Sigmoid colon (tissue), 7 donors: ENCODE data around the gene MBNL1. TPM values are rescaled to one million over a fixed set of nuclear protein-coding genes. Genes with fewer than 3 reads are reported as not detected.

ENCODE experiments used
- DNase-seq: peaks from one replicate; pipeline ENCODE4 v3.0.0-alpha.2; 2019
- H3K27ac ChIP-seq, 4 donors: fragments of 200-600 bp; sonication (generic); one replicate each; pipeline ENCODE4 v1.5.1; 2016 to 2019; ENCODE audit warnings: mild to moderate bottlenecking in 1 of 4
- H3K27me3 ChIP-seq, 3 donors: fragments of 200-600 bp; sonication (generic); one replicate each; pipeline ENCODE4 v1.5.1; 2019; ENCODE audit warnings: mild to moderate bottlenecking in 1 of 3
- H3K36me3 ChIP-seq, 4 donors: fragments of 200-600 bp; sonication (generic); one replicate each; pipeline ENCODE4 v1.5.1; 2016 to 2019
- H3K4me1 ChIP-seq, 4 donors: fragments of 200-600 bp; sonication (generic); one replicate each; pipeline ENCODE4 v1.5.1; 2017 to 2019
- H3K4me3 ChIP-seq, 4 donors: fragments of 200-600 bp; sonication (generic); one replicate each; pipeline ENCODE4 v1.5.1; 2017 to 2019; ENCODE audit warnings: mild to moderate bottlenecking in 2 of 4, moderate library complexity in 1 of 4
- H3K9me3 ChIP-seq, 4 donors: fragments of 200-600 bp in 3 of 4; sonication (generic) in 3 of 4; one replicate each; pipeline versions ENCODE4 v1.5.1 to v1.6.1; 2013 to 2019
- EP300 ChIP-seq, 4 donors: sonication (generic); formaldehyde crosslinking; IDR thresholded peaks; one replicate each; pipeline ENCODE4 v1.6.1; 2017; ENCODE audit warnings: antibody characterized with exemption in 4 of 4
- POLR2A ChIP-seq, 2 donors: fragments of 450-650 bp; IDR thresholded peaks; one replicate each; pipeline ENCODE4 v1.6.1; 2016; ENCODE audit warnings: antibody characterized with exemption in 2 of 2, mild to moderate bottlenecking in 2 of 2, moderate library complexity in 2 of 2
- POLR2AphosphoS5 ChIP-seq, 4 donors: sonication (generic); formaldehyde crosslinking; IDR thresholded peaks; one replicate each; pipeline ENCODE4 v1.6.1; 2017; ENCODE audit warnings: antibody characterized with exemption in 4 of 4
- WGBS, 2 donors: extraction: QIAGEN DNeasy Blood & Tissue Kit; methylation state at CpG; one replicate each; pipeline ENCODE4 v1.1.7; 2013; 5-methylcytosine and 5-hydroxymethylcytosine counted together
- intact Hi-C: fragments of 100-400 bp; cut with DNase I; formaldehyde crosslinking; loops from one replicate; pipeline ENCODE4 v1.15.1; 2023
- polyA plus RNA-seq, 3 donors: library from polyadenylated mRNA; stranded (reverse); fragments of 200-250 nt; gene quantifications; one replicate each; pipeline ENCODE4 v1.2.3, GENCODE V29; 2013
- total RNA-seq, 4 donors: library from RNA; depleted of rRNA; stranded (reverse); fragments of >200 nt; gene quantifications; one replicate each; pipeline ENCODE4 v1.1.0, GENCODE V29; 2016
- TF ChIP-seq, protein P1 (sequence below), 4 experiments: fragments of 450-650 bp in 3 of 4; fragments of 200-600 bp in 1 of 4; IDR thresholded peaks; one replicate each; pipeline ENCODE4 v1.5.1; 2016 to 2019; ENCODE audit warnings: antibody characterized with exemption in 4 of 4, mild to moderate bottlenecking in 3 of 4, moderate library complexity in 2 of 4
- donor health status: healthy with polysubstance abuse.
- donor health status: Bipolar disorder and iron deficiency.
- donor health status: healthy.

The MBNL1 gene
- total and polyA plus RNA-seq, 7 donors: 60.5 to 898 (median 602) TPM

DNA sequence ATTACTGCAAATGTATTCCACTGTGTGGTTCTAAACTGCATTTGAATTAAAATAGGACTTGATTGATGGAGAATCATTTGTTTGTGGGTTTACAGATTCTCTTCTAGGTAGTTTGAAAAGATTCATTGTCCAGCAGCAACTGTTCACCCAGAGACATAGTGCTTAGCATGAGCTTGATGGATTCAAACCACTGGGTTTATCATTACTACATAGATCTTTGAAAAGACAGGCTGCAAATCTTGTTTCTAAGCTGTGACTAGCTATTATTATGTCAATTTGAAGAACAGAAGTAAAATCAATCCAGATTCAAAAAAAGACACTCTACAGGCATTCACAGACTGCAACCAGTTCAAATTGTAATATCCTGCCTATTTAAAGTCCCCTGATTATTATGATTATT lies 49.8 kb downstream of the MBNL1 start:
- Histone ChIP-seq H3K27me3 (no peaks in the 10 kb centered on the region), H3K4me1 (peaks cover 0 to 100% (median 89%) of the 10 kb centered on the region in 4 donors)
- TF ChIP-seq POLR2AphosphoS5 (IDR thresholded peaks at IDR 0.05) (no peak), POLR2A (IDR thresholded peaks at IDR 0.05) (no peak), EP300 (IDR thresholded peaks at IDR 0.05) (no peak)
- TF ChIP-seq, protein P1, sequence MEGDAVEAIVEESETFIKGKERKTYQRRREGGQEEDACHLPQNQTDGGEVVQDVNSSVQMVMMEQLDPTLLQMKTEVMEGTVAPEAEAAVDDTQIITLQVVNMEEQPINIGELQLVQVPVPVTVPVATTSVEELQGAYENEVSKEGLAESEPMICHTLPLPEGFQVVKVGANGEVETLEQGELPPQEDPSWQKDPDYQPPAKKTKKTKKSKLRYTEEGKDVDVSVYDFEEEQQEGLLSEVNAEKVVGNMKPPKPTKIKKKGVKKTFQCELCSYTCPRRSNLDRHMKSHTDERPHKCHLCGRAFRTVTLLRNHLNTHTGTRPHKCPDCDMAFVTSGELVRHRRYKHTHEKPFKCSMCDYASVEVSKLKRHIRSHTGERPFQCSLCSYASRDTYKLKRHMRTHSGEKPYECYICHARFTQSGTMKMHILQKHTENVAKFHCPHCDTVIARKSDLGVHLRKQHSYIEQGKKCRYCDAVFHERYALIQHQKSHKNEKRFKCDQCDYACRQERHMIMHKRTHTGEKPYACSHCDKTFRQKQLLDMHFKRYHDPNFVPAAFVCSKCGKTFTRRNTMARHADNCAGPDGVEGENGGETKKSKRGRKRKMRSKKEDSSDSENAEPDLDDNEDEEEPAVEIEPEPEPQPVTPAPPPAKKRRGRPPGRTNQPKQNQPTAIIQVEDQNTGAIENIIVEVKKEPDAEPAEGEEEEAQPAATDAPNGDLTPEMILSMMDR (IDR thresholded peaks at IDR 0.05): no peak

DNA sequence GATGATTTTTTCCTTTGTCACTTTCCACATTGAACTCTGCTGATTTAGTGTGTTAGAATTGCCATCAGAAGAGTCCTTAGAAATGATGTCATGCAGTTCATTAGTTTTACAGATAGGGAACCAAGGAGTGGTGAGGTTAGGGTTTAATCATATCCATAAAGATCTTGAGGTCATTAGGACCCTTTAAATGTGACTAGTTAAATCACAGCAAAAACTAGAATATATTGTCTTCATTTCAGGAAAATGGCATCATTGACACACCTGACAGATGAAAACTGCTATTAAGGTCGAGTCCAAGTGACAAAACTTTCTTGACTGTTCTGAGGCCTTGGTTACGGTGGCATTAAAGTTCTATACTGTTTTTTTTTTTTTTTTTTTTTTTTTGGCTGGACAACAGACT lies 50.5 kb downstream of the MBNL1 start:
- peaks cover 0 to 100% (median 89%) of the 10 kb centered on the region in 4 donors for H3K4me1 ChIP-seq
- H3K27me3 ChIP-seq: no peaks in the 10 kb centered on the region
- no peaks in the 10 kb centered on the region for H3K9me3 ChIP-seq
- no peak overlapping the region for H3K4me3 ChIP-seq
- no peak for DNase-seq
- intact Hi-C loops: no loop called here
- H3K36me3 ChIP-seq: no peaks in the 10 kb centered on the region
- TF ChIP-seq, protein P1 (IDR thresholded peaks at IDR 0.05): no peak
- TF ChIP-seq POLR2A (IDR thresholded peaks at IDR 0.05) (no peak), POLR2AphosphoS5 (IDR thresholded peaks at IDR 0.05) (no peak), EP300 (IDR thresholded peaks at IDR 0.05) (no peak)
- 82 to 87% methylated on average over 2 of the region's 2 CpGs for WGBS, 2 donors
- H3K27ac ChIP-seq: peak overlapping the region; percentile 58 to 78 (median 66)

More for the DNA sequence above, 49.8 kb downstream of the MBNL1 start:
- Histone ChIP-seq H3K27ac (peak overlapping the region; percentile 58 to 78 (median 66)), H3K9me3 (no peaks in the 10 kb centered on the region), H3K4me3 (no peak overlapping the region), H3K36me3 (no peaks in the 10 kb centered on the region)
- intact Hi-C loops: no loop called here
- DNase-seq: no peak

DNA sequence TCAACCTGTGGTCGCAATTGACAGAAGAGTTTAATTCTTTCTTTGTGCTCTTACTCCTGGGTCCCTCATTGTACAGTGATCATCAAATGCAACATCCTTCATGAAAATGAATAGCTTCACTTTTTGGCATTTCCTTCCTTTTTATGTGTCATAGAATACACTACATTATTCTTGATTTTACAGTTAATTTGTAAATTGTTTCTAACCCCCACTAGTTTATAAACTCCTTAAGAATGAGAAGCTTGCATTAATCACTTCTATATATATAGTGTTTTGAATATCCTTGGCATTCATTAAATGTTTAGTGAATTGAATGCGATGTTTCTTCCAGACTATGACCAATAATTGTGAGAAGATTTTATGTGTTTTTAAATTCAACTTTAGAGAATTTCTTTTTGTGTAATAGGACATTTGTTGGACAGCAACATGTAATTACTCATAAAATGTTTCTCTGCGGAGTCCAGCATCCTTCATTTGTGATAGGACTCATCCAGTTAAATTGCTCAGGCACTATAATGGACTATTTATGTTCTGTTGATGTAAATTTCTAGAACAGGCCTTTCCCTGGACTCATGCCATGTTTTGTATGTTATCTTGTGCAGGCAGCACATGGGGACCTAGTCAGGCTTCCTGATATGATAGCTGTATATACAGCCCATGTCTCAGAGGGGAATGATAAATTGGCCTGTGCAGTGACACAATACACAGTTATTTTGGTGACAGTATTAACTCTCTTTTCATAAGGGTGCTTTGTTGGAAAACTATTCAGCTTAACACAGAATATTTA lies 51.3 kb downstream of the MBNL1 start:
- no peak overlapping the region for H3K4me3 ChIP-seq
- DNase-seq: no peak
- peaks cover 0 to 100% (median 83%) of the 10 kb centered on the region in 4 donors for H3K4me1 ChIP-seq
- no peaks in the 10 kb centered on the region for H3K36me3 ChIP-seq
- 78 to 79% methylated on average over 3 of the region's 3 CpGs for WGBS, 2 donors
- H3K27me3 ChIP-seq: no peaks in the 10 kb centered on the region
- H3K27ac ChIP-seq: peak overlapping the region; percentile 58 to 78 (median 66)
- intact Hi-C loops: no loop called here
- H3K9me3 ChIP-seq: no peaks in the 10 kb centered on the region
- no peak for TF ChIP-seq EP300 (IDR thresholded peaks at IDR 0.05)
- TF ChIP-seq, protein P1 (IDR thresholded peaks at IDR 0.05): no peak
- peak in 1 of 4 donors; percentile 11 for TF ChIP-seq POLR2AphosphoS5 (IDR thresholded peaks at IDR 0.05)
- no peak for TF ChIP-seq POLR2A (IDR thresholded peaks at IDR 0.05)

DNA sequence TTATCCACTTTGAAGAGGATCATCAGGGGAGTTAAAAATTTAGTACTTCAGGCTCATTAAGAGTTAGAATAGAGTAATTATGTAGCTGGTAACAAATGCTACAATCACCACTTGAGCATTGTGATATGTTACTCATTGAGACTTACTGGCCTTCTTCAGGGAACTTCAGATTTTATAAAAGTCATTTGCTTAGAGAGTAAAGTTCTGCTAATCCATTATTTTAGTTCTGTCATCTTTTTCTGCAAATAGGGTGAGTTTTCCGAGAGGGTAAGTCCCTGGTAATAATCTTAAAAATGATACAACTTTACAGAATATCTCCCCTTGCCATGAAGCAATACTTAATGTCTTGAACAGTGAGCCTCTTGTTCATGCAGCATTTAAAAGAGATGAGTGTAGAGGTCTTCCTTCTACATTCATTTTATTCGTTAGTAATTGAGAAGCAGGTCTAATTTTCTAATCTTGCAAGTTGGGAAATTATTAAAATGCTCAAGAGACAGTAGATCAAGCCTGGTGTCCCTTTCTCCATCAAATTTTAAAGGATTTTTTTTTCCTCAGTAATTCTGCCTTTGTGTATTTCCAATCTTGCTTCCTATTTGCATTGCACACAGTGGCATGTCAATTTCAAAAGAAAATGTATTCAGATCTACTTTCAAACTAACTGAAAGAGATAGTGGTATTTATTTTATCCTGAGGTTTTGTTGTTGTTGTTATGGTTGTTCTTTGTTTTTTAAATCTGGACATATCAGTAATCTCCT lies 52.6 kb downstream of the MBNL1 start:
- WGBS, 2 donors: 84% methylated on average over 2 of the region's 2 CpGs
- intact Hi-C loops: no loop called here
- peaks cover 0 to 87% (median 70%) of the 10 kb centered on the region in 4 donors for H3K4me1 ChIP-seq

More for the DNA sequence above, 52.6 kb downstream of the MBNL1 start:
- H3K27ac ChIP-seq: peak overlapping the region; percentile 58 to 78 (median 66)
- DNase-seq: no peak
- H3K4me3 ChIP-seq: no peak overlapping the region
- TF ChIP-seq, protein P1 (IDR thresholded peaks at IDR 0.05): no peak
- TF ChIP-seq EP300 (IDR thresholded peaks at IDR 0.05) (no peak), POLR2A (IDR thresholded peaks at IDR 0.05) (no peak), POLR2AphosphoS5 (IDR thresholded peaks at IDR 0.05) (no peak)
- no peaks in the 10 kb centered on the region for H3K9me3 ChIP-seq
- H3K36me3 ChIP-seq: peaks cover 0 to 9% (median 0%) of the 10 kb centered on the region in 4 donors
- H3K27me3 ChIP-seq: no peaks in the 10 kb centered on the region
